ENCODE data around the gene SP140. TPM values are rescaled to one million over a fixed set of nuclear protein-coding genes. Genes with fewer than 3 reads are reported as not detected.
A peak's percentile ranks its signal among the peaks of the same experiment; 100 is the strongest.
"Not testable (repeated sequence)": the region's sequence is repeated elsewhere in the genome, so short reads cannot be mapped to it uniquely, and the experiment has no call there.

The SP140 gene
- total RNA-seq, 1 experiment from 2014 or later = 0.89 TPM

DNA sequence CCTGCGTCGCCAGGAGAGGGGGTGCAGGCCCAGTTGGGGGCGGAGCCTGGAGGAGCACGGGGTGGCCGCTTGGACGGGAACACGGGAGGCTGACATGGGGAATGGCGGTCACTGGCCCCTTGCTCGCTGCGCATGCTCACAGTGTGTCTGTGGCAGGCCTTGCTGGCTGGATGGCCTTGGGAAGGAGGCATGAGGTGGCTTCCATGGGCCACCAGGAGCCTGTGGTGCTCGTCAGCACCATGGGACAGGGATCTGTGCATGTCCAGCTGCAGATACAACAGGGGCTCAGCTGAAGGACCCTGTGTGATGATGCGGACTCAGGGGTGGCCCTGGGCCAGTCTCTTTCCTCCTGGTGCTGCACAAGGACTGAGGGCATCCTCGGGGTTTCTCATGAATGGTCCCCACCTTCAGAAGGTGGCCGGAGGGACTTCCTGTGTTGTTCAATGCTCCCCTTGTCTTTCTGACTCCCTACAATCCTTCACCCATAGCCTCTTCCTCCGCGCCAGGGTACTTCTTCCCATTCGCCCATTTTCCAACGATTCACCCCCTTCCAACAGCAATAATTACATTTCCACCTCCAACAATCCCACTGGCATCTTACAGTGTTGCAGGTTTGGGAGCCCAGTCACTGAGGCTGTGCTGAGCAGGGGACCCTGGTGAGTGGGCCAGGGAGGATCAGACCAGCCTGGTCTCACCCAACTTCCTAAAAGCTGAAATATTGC lies 98.0 kb downstream of the SP140 start:
- no peak for DNase-seq (ENCODE audit: extremely low read depth, low read depth)

DNA sequence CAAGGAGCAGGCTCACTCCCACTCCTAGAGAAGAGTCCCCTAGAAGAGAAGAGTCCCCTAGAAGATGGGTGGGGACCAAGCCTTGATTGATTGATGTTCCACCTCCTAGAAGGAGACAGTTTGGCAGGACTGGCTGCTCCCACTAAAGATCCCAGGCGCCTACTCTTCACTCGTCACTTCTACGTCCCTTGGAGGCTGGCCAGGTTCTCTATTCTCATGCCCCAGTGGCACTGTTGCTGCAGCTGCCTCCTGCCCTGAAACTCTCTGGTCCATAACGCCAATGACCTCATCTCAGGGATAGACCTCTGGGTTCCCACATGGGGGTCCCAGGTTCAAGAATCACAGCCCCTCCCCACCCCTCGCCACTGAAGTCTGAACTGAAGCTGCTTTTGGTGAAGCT lies 99.0 kb downstream of the SP140 start:
- DNase-seq (ENCODE audit: extremely low read depth, low read depth) = no peak

DNA sequence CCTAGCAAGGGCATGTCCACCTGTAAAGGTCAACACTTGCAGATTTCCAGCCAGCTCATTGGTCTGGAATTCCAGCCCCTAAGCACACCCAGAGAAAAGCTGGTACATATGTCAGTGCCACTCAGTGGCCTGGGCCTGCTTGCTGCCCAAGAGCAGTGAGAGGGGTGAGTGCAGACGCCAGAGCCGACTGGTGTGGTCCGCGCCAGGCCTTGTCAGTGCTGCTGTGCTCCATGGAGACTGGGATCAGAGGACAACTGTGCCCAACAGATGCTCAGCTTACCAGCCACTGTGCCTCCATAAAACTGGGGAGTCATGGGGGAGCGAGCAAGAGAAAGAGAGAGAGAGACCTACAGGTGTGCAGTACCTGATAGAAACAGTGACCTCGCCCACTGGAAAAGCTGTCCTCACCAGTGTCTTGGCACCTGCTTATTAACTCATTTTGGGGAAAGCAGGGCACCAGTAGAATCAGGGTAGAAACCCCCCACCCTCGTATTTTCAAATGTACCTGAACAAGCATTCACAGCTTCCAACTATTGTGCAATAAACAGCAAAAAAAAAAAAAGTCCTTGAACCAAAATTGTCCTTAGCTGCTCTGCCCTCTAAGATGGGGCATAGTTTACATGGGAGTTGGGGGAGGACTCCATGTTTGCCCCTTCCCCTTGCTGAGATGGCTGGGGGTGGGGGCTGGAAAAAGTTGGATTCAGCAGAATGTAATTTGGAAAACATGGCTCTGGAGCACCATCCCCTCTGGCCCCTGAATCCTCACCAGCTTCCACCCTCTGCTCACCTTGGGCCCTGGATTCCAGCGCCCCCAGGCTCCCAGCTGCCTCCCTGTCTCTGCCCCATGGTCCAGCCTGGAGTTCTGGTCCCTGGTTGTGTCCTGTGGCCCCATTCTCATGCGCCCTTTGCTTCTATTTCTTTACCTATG lies 100.0 kb downstream of the SP140 start:
- DNase-seq (ENCODE audit: extremely low read depth, low read depth) = no peak

DNA sequence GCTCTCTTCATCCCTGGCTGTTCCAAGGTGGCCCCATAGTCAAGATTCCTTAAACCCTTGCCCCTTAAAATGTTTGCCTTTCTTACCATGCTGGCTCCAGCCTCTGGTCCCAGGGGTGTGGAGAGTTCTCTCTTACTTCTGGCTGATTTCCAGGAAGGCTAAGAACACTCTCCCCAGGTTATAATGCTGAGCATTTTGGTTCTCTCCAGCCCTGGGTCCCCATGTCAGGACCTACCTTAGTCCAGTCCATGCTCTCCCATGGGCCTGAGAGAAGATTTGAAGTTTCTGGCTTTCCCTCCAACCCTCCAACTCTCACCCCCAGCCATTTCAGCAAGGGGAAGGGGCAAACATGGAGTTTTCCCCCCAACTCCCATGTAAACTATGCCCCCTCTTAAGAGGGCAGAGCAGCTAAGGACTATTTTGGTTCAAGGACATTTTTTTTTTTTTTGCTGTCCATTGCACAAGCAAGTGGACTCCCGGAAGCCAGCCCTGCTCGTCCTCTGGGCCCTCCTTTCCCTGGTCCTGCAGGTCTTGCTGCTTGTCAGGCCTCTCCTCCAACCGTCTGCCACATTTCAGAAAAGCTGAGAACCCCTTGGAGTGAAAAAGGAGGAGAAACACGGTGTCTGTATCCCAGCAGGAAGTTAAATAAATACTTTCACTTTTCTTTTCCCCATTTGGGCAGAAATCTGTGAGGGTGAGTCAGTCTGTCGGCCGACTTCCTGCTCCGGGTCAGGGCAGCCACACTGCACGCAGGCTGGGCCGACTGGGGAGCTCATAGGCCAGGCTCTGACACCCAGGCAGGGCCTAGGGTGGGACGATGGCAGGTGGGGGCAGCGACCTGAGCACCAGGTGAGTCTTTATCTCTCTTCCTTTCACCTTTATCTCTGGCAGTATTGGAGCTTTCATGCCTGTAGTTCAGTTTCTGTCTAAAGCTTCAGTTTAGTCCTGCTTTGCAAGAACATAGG lies 101.2 kb downstream of the SP140 start, which contains the start of gene SP140L:
SP140L (plus strand) TSS at position 741 of the 965 bp plus-strand sequence; CDS start at position 818, 77 bp downstream.
- peak; percentile 64 for DNase-seq (ENCODE audit: extremely low read depth, low read depth)

DNA sequence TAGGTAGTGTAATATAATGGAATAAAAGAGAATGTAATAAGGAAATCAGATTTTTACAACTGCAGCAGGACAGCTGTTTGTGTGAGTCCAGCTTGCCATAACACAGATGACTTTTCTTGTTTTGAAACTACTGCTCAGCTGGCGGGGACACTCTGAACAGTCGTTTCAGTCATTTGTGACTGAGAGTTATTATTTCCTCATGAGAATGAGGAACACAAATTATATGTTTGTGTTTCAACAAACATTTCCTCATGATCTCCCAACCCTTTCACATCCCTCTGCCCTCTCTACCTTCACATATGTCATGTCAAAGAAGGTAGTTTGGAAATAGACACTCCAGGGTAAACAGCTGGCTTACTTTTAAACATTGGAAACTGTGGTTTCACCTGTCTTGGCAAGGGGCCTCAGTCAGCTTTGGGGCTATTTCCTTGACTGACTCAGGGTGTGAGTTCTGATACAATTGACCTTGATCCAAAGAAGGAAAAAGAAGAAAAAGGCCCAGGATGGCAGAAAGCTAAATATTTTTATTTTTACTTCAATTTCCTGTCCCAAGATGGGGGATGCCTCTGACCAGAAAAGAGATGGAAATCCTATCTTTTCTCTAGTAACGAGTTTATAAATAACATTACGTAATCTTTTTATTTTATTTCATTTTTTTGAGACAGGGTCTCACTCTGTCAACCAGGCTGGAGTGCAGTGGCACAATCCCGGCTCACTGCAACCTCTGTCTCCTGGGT lies 102.0 kb downstream of the SP140 start:
- no peak for DNase-seq (ENCODE audit: extremely low read depth, low read depth)

DNA sequence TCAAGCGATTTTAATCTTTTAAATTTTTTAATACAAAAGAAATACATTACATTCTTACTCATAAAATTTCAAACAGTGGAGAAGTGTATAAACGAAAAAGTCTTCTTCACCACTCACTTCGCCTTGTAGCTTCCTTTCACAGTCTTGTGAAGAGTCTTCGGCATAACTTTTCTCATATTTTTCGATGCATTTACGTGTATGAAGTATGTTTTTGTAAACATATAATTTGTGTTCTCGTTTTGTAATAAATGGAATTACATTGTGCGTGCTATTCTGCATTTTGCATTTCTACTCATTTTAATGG lies 102.6 kb downstream of the SP140 start:
- DNase-seq (ENCODE audit: extremely low read depth, low read depth) = no peak

DNA sequence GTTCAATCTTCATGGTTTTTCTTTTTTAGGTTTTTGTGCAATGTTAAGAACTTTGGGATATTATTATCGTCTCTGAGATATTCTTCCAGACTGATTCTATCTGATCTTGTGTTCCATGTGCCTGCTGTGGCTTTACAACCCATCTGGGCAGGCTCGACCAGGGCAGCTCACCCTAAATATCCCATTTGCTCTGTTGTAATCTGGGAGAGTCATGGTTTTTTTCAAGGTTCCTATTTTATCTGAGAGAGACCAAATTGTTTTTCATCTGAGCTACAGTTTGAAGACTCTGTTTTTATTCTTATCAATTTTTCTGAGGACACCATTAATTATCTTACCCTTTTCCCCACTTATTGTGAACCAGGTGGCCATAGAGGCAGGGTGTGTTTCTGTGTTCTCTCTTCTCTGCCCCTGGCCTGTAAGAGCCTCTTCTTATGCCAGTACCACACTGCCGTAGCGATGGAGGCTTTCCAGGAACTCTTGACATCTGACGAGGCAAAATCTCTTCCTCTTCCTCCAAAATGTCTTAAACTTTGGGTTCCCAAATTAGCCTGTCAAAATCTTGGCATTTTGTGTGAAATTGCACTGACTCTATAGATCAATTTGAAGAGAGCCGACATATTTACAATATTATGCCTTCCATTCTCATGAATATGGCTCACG lies 104.5 kb downstream of the SP140 start:
- DNase-seq (ENCODE audit: extremely low read depth, low read depth) = no peak

DNA sequence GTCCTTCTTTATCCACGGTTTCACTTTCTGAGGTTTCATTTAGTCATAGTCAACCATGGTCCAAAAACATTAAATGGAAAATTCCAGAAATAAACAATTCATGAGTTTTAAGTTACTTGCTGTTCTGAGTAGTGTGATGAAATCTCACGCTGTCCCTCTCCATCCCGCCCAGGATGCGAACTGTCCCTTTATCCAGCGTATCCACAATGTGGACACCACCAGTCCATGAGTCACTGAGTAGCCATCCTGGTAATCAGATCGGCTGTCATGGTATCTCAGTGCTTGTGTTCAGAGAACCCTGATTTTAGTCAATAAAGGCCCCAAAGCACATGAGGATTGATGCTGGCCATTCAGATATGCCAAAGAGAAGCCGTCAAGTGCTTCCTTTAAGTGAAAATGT lies 105.2 kb downstream of the SP140 start:
- no peak for DNase-seq (ENCODE audit: extremely low read depth, low read depth)

DNA sequence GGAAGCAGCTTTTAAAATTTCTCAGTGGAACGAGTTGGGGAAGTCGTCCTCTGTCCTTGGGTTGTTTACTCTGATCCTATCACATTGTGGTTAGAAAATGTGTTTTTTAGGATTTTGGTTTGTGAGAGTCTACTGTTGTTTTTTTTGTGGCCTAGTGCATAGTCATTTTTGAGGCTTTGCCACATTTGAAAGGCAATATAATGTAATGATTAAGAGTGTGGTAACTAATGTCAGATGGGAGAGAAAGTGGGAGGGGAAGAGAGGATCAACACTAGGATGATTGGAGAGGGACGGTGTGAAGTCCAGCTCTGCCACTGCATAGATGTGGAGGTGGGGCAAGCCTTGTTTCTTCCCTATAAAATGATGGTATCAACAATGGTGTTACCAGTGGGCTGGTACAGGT lies 109.9 kb downstream of the SP140 start:
- no peak for DNase-seq (ENCODE audit: extremely low read depth, low read depth)

DNA sequence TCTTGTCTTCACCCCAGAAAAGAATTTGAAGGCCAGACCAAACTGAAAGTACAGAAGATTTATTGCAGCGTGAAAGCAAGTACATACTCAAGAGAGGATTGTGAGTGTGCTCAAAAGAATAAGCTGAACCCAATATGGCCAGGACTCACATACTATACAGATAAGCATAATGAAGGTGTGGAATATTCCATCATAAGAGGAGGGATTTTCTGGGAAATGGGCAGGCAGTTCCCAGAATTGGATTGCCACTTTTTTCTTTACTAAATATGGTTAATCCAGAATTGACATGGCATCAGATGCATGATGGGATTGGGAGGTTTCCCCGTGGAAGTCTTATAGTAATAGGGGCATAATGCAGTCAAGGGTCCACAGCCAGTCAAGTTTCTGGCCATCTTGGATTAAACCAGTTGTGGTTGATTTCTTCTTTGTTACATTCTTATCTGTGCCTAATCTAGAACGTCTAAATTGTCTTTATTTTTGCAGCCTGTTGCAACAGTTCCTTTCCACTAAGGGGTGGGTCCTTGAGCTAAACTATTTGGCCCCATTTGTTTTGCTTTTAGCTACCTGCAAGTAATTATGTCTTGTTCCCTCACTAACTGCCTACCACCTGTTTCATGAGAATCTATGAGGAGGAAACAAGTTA lies 110.4 kb downstream of the SP140 start:
- DNase-seq (ENCODE audit: extremely low read depth, low read depth) = no peak

DNA sequence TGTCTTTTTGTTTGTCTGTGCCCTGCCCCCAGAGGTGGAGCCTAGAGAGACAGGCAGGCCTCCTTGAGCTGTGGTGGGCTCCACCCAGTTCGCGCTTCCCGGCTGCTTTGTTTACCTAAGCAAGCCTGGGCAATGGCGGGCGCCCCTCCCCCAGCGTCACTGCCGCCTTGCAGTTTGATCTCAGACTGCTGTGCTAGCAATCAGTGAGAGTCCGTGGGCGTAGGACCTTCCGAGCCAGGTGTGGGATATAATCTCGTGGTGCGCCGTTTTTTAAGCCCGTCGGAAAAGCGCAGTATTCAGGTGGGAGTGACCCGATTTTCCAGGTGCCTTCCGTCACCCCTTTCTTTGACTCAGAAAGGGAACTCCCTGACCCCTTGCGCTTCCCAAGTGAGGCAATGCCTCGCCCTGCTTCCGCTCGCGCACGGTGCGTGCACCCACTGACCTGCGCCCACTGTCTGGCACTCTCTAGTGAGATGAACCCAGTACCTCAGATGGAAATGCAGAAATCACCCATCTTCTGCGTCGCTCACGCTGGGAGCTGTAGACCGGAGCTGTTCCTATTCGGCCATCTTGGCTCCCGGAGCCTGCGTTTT lies 116.5 kb downstream of the SP140 start:
- DNase-seq (ENCODE audit: extremely low read depth, low read depth) = not testable (repeated sequence)

DNA sequence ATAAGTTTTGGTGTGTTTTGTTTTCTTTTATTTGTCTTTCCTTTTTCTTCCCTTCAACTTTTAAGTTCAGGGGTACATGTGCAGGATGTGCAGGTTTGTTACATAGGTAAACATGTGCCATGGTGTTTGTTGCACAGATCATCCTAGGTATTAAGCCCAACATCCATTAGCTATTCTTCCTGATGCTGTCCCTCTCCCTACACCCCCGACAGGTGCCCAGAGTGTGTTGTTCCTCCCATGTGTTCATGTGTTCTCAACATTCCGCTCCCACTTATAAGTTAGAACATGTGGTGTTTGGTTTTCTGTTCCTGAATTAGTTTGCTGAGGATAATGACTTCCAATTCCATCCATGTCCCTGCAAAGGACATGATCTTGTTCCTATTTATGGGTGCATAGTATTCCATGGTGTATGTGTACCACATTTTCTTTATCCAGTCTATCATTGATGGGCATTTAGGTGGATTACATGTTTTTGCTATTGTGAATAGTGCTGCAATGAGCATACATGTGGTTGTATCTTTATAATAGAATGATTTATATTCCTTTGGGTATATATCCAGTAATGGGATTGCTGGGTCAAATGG lies 117.6 kb downstream of the SP140 start:
- not testable (repeated sequence) for DNase-seq (ENCODE audit: extremely low read depth, low read depth)

DNA sequence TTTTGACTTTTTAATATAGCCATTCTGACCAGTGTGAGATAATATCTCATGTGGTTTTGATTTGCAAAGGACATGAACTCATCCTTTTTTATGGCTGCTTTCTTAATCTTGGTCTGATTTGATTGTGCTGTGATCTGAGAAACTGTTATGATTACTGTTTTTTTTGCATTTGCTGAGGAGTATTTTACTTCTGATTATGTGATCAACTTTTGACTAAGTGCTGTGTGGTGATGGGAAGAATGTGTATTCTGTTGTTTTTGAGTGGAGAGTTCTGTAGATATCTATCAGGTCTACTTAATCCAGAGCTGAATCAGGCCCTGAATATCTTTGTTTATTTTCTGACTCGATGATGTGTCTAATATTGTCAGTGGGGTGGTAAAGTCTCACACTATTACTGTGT lies 118.2 kb downstream of the SP140 start:
- DNase-seq (ENCODE audit: extremely low read depth, low read depth) = no peak

DNA sequence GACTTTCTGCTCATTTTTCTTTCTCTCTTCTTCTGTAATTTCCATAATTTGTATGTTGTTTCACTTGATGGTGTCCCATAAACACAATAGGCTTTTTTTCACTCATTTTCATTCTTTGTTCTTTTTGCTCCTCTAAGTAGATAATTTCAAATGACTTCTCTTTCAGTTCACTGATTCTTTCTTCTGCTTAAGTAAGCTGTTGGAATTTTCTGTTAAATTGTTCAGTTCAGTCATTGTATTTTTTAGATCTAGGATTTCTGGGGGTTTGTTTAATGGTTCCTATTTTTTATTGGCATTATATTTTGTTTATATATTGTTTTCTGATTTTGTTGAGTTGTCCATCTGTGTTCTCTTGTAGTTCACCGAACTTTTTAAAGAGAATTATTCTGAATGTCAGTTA lies 120.9 kb downstream of the SP140 start:
- DNase-seq (ENCODE audit: extremely low read depth, low read depth) = no peak

DNA sequence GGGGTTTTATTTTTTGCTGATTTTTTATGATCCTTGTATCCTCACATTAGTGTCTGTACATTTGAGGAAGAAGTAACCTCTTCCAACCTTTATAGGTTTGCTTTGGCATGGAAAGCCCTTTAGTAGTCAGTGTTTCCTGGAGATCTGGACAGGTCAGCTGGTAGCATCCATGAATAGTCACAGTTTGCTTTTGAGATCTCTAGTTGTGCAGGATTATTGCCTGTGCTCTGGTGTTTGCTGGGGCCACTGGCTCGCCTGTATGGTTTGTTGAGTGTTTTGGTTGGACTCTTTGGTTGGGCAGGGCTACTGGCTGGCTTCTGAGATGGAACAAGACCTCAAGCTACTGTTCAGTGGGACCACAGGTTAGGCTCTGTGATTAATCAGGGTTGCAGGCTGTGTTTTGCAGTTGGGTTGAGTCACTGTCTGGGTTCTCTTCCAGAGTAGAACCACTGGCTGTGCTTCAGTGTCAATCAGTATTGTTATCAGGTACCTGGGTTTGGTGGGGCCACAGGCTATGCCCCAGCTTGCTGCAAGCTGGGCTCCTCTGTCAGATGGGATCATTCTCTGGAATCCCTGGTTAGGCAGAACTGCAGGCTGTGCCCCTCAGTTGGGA lies 121.5 kb downstream of the SP140 start:
- no peak for DNase-seq (ENCODE audit: extremely low read depth, low read depth)

DNA sequence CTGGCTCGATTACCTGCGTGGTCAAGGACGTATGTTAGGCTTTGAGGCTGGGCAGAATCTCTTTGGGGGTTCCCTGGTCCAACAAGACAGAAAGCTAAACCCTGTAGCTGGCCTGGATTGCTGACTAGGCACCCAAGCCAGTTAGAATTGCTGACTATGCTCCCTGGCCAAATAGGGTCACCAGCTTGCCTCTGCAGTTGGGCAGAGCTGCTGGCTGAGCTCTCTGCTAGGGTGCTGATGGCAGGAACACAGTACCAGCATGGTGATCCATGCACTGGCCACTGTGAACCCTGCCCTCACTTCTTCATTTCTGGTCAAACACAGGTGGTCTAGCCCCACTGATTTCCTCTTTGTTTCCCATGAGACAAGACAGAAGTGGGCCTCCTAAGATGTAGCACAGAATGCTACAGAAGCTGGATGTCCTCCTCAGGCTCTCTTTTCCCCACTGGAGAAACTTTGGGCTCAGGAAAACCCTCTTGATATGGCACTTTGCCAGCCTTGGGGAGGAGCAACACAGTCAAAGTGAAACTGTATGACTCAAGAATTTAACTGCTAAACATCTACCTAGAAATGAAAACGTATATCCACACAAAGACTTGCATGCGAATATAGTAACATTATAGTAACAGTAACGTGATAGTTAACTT lies 122.2 kb downstream of the SP140 start:
- DNase-seq (ENCODE audit: extremely low read depth, low read depth) = no peak

DNA sequence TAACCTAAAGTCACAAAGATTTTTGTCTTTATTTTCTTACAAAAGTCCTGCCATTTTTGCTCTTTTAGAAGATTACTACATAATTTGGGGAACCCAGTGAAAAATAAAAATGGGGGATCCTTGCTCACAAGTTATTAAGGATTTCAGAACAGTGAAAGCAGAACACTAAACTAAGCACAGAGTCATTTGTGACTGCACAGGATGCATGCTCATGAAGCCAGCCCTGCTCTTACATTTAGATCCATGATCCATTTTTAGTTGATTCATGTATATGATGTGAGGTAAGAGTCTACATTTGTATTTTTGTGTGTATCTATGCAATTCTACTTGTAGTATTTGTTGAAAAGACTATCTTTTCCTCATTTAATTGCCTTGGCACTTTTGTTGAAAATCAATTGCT lies 123.3 kb downstream of the SP140 start:
- DNase-seq (ENCODE audit: extremely low read depth, low read depth) = no peak
